ENCODE data around the gene NRN1L.
A peak's percentile ranks its signal among the peaks of the same experiment; 100 is the strongest.

Gene NRN1L

GRCh38 chr16:67926181-67926750 is 41.6 kb downstream of the NRN1L start:
- Histone ChIP-seq H3K4me1 (ENCODE audit: low read depth, poor library complexity, severe bottlenecking) (no peaks in the 10 kb centered on the region), H3K36me3 (ENCODE audit: insufficient read depth) (no peaks in the 10 kb centered on the region), H4K20me1 (ENCODE audit: insufficient read depth) (no peaks in the 10 kb centered on the region), H3K27ac (no peak overlapping the region), H2AFZ (ENCODE audit: low read depth) (no peak overlapping the region), H3K4me2 (no peak overlapping the region), H3K79me2 (ENCODE audit: insufficient read depth, low read depth) (no peaks in the 10 kb centered on the region), H3K9ac (no peak overlapping the region), H3K4me3 (IDR thresholded peaks at IDR 0.05; ENCODE audit: insufficient read depth, low read depth, low read length) (no peak overlapping the region), H3K27me3 (ENCODE audit: insufficient read depth, low read depth) (no peaks in the 10 kb centered on the region)
- TF ChIP-seq, protein P1, sequence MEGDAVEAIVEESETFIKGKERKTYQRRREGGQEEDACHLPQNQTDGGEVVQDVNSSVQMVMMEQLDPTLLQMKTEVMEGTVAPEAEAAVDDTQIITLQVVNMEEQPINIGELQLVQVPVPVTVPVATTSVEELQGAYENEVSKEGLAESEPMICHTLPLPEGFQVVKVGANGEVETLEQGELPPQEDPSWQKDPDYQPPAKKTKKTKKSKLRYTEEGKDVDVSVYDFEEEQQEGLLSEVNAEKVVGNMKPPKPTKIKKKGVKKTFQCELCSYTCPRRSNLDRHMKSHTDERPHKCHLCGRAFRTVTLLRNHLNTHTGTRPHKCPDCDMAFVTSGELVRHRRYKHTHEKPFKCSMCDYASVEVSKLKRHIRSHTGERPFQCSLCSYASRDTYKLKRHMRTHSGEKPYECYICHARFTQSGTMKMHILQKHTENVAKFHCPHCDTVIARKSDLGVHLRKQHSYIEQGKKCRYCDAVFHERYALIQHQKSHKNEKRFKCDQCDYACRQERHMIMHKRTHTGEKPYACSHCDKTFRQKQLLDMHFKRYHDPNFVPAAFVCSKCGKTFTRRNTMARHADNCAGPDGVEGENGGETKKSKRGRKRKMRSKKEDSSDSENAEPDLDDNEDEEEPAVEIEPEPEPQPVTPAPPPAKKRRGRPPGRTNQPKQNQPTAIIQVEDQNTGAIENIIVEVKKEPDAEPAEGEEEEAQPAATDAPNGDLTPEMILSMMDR (conservative IDR thresholded peaks at IDR 0.05; ENCODE audit: low read depth, low read length), result no peak

- H2AFZ ChIP-seq (ENCODE audit: low read depth), result no peak overlapping the region
- no peak overlapping the region for H3K4me3 ChIP-seq (IDR thresholded peaks at IDR 0.05; ENCODE audit: insufficient read depth, low read depth, low read length)
- no peaks in the 10 kb centered on the region for H3K79me2 ChIP-seq (ENCODE audit: insufficient read depth, low read depth)
- no peak overlapping the region for H3K27ac ChIP-seq
- no peaks in the 10 kb centered on the region for H3K36me3 ChIP-seq (ENCODE audit: insufficient read depth)
- no peak overlapping the region for H3K9ac ChIP-seq
- no peak overlapping the region for H3K4me2 ChIP-seq
- TF ChIP-seq, protein P1 (conservative IDR thresholded peaks at IDR 0.05; ENCODE audit: low read depth, low read length), result no peak
- H3K27me3 ChIP-seq (ENCODE audit: insufficient read depth, low read depth), result no peaks in the 10 kb centered on the region
- H3K4me1 ChIP-seq (ENCODE audit: low read depth, poor library complexity, severe bottlenecking), result no peaks in the 10 kb centered on the region
- no peaks in the 10 kb centered on the region for H4K20me1 ChIP-seq (ENCODE audit: insufficient read depth)
Observed at GRCh38 chr16:67927131-67927941, 42.7 kb downstream of the NRN1L start.

- H3K27ac ChIP-seq, result no peak overlapping the region
- no peaks in the 10 kb centered on the region for H4K20me1 ChIP-seq (ENCODE audit: insufficient read depth)
- no peaks in the 10 kb centered on the region for H3K27me3 ChIP-seq (ENCODE audit: insufficient read depth, low read depth)
- H3K9ac ChIP-seq, result no peak overlapping the region
- no peaks in the 10 kb centered on the region for H3K79me2 ChIP-seq (ENCODE audit: insufficient read depth, low read depth)
- H3K36me3 ChIP-seq (ENCODE audit: insufficient read depth), result no peaks in the 10 kb centered on the region
- H3K4me1 ChIP-seq (ENCODE audit: low read depth, poor library complexity, severe bottlenecking), result no peaks in the 10 kb centered on the region
- no peak overlapping the region for H3K4me2 ChIP-seq
- TF ChIP-seq, protein P1 (conservative IDR thresholded peaks at IDR 0.05; ENCODE audit: low read depth, low read length), result no peak
- H2AFZ ChIP-seq (ENCODE audit: low read depth), result no peak overlapping the region
- H3K4me3 ChIP-seq (IDR thresholded peaks at IDR 0.05; ENCODE audit: insufficient read depth, low read depth, low read length), result no peak overlapping the region
Observed at GRCh38 chr16:67928147-67928546, 43.5 kb downstream of the NRN1L start.

DNA sequence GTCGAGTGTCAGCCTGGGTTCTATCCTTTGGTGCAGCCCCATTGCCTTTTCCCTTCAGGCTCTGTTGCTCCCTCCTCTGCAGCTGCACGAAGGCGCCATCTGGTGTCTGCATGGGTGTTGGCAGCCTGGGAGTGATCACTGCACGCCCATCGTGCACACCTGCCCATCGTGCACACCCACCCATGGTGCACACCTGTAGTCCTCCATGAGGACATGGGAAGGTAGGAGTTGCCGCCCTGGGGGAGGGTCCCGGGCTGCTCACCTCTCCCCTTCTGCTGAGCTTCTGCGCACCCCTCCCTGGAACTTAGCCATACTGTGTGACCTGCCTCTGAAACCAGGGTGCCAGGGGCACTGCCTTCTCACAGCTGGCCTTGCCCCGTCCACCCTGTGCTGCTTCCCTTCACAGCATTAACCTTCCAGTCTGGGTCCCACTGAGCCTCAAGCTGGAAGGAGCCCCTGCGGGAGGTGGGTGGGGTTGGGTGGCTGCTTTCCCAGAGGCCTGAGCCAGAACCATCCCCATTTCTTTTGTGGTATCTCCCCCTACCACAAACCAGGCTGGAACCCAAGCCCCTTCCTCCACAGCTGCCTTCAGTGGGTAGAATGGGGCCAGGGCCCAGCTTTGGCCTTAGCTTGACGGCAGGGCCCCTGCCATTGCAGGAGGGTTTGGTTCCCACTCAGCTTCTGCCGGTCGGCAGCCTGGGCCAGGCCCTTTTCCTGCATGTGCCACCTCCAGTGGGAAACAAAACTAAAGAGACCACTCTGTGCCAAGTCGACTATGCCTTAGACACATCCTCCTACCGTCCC is 44.1 kb downstream of the NRN1L start:
- Histone ChIP-seq H3K79me2 (ENCODE audit: insufficient read depth, low read depth) (no peaks in the 10 kb centered on the region), H4K20me1 (ENCODE audit: insufficient read depth) (no peaks in the 10 kb centered on the region), H2AFZ (ENCODE audit: low read depth) (no peak overlapping the region), H3K4me3 (IDR thresholded peaks at IDR 0.05; ENCODE audit: insufficient read depth, low read depth, low read length) (no peak overlapping the region), H3K27me3 (ENCODE audit: insufficient read depth, low read depth) (no peaks in the 10 kb centered on the region), H3K36me3 (ENCODE audit: insufficient read depth) (no peaks in the 10 kb centered on the region), H3K27ac (no peak overlapping the region), H3K4me2 (no peak overlapping the region), H3K9ac (no peak overlapping the region), H3K4me1 (ENCODE audit: low read depth, poor library complexity, severe bottlenecking) (no peaks in the 10 kb centered on the region)
- TF ChIP-seq, protein P1 (conservative IDR thresholded peaks at IDR 0.05; ENCODE audit: low read depth, low read length), result peak; percentile 85
